Liver (tissue), 9 donors: ENCODE measurements around the gene SAMD8. TPM values are rescaled to one million over a fixed set of nuclear protein-coding genes. Genes with fewer than 3 reads are reported as not detected.

Experiments used
- DNase-seq: peaks from one replicate; pipeline ENCODE4 v3.0.0-alpha.2; 2017; ENCODE audit warnings: low spot score
- H3K27ac ChIP-seq, 2 donors: one replicate each; pipeline ENCODE4 v1.7.0; 2013; ENCODE audit warnings: inconsistent platforms in 2 of 2, low read length in 2 of 2, control low read depth in 1 of 2, low read depth in 1 of 2, mild to moderate bottlenecking in 1 of 2
- H3K27me3 ChIP-seq, 4 donors: one replicate each; pipeline versions ENCODE4 v1.6.1 to v1.7.0; 2013; ENCODE audit warnings: low read length in 3 of 4, inconsistent platforms in 1 of 4, mild to moderate bottlenecking in 1 of 4, moderate library complexity in 1 of 4; ENCODE audit not compliant: control insufficient read depth in 4 of 4, insufficient read depth in 4 of 4
- H3K36me3 ChIP-seq, 4 donors: one replicate each; pipeline versions ENCODE4 v1.6.1 to v1.7.0; 2013; ENCODE audit warnings: low read length in 3 of 4, mild to moderate bottlenecking in 3 of 4, low read depth in 1 of 4, moderate library complexity in 1 of 4; ENCODE audit not compliant: control insufficient read depth in 4 of 4, insufficient read depth in 3 of 4
- H3K4me1 ChIP-seq, 4 donors: one replicate each; pipeline versions ENCODE4 v1.6.1 to v1.7.0; 2013; ENCODE audit warnings: low read length in 3 of 4, mild to moderate bottlenecking in 3 of 4, moderate library complexity in 1 of 4; ENCODE audit not compliant: control insufficient read depth in 4 of 4, insufficient read depth in 4 of 4
- H3K4me3 ChIP-seq, 3 donors: one replicate each; pipeline versions ENCODE4 v1.6.1 to v1.7.0; 2013; ENCODE audit warnings: low read length in 3 of 3, control low read depth in 1 of 3, low read depth in 1 of 3, mild to moderate bottlenecking in 1 of 3
- H3K9ac ChIP-seq, 2 donors: one replicate each; pipeline ENCODE4 v1.7.0; 2013; ENCODE audit warnings: low read length in 2 of 2, mild to moderate bottlenecking in 2 of 2, moderate library complexity in 2 of 2, control low read depth in 1 of 2, low read depth in 1 of 2
- H3K9me3 ChIP-seq, 4 donors: one replicate each; pipeline versions ENCODE4 v1.6.1 to v1.7.0; 2013; ENCODE audit warnings: low read length in 3 of 4; ENCODE audit not compliant: control insufficient read depth in 4 of 4
- ATF3 ChIP-seq: IDR thresholded peaks from 2 replicates; pipeline ENCODE4 v1.6.1; 2016; ENCODE audit warnings: antibody characterized with exemption
- CTCF ChIP-seq: fragments of 150-350 bp; IDR thresholded peaks from 2 replicates; pipeline ENCODE4 v1.5.1; 2017; ENCODE audit warnings: improper control_type of control experiment, low read depth, low read length; ENCODE audit not compliant: missing input control
- EGR1 ChIP-seq, 2 donors: IDR thresholded peaks; 2 replicates each; pipeline ENCODE4 v1.6.1; 2016 to 2018; ENCODE audit warnings: antibody characterized with exemption in 2 of 2, low read depth in 2 of 2
- FOXA1 ChIP-seq: IDR thresholded peaks from 2 replicates; pipeline ENCODE4 v1.6.1; 2016; ENCODE audit warnings: antibody characterized with exemption
- FOXA2 ChIP-seq: IDR thresholded peaks from 2 replicates; pipeline ENCODE4 v1.6.1; 2016; ENCODE audit warnings: antibody characterized with exemption
- GABPA ChIP-seq, 2 donors: IDR thresholded peaks in 1 of 2; conservative IDR thresholded peaks in 1 of 2; 2 replicates each; pipeline ENCODE4 v1.6.1; 2016; ENCODE audit warnings: antibody characterized with exemption in 2 of 2, mild to moderate bottlenecking in 1 of 2, moderate library complexity in 1 of 2
- HNF4A ChIP-seq, 2 donors: conservative IDR thresholded peaks; 2 replicates each; pipeline ENCODE4 v1.6.1; 2016; ENCODE audit warnings: antibody characterized with exemption in 2 of 2, mild to moderate bottlenecking in 2 of 2
- HNF4G ChIP-seq: IDR thresholded peaks from 2 replicates; pipeline ENCODE4 v1.6.1; 2016; ENCODE audit warnings: antibody characterized with exemption
- JUND ChIP-seq, 2 donors: IDR thresholded peaks; 2 replicates each; pipeline ENCODE4 v1.6.1; 2016; ENCODE audit warnings: antibody characterized with exemption in 2 of 2
- NR2F2 ChIP-seq: IDR thresholded peaks from 2 replicates; pipeline ENCODE4 v1.6.1; 2016; ENCODE audit warnings: antibody characterized with exemption
- RAD21 ChIP-seq, 2 donors: IDR thresholded peaks; 2 replicates each; pipeline ENCODE4 v1.6.1; 2016; ENCODE audit warnings: antibody characterized with exemption in 2 of 2, mild to moderate bottlenecking in 2 of 2
- RXRA ChIP-seq, 2 donors: IDR thresholded peaks; 2 replicates each; pipeline ENCODE4 v1.6.1; 2017 to 2018; ENCODE audit warnings: antibody characterized with exemption in 2 of 2, mild to moderate bottlenecking in 1 of 2
- SP1 ChIP-seq: IDR thresholded peaks from 2 replicates; pipeline ENCODE4 v1.6.1; 2018; ENCODE audit warnings: antibody characterized with exemption, mild to moderate bottlenecking
- TAF1 ChIP-seq: conservative IDR thresholded peaks from 2 replicates; pipeline ENCODE4 v1.6.1; 2016; ENCODE audit warnings: antibody characterized with exemption, mild to moderate bottlenecking
- YY1 ChIP-seq: IDR thresholded peaks from 2 replicates; pipeline ENCODE4 v1.6.1; 2016; ENCODE audit warnings: antibody characterized with exemption, mild to moderate bottlenecking
- ZBTB33 ChIP-seq: IDR thresholded peaks from 2 replicates; pipeline ENCODE4 v1.6.1; 2016; ENCODE audit warnings: antibody characterized with exemption
- WGBS: extraction: QIAGEN DNeasy Blood & Tissue Kit; methylation state at CpG from one replicate; pipeline ENCODE4 v1.1.7; 2013; 5-methylcytosine and 5-hydroxymethylcytosine counted together
- polyA plus RNA-seq, 2 donors: library from polyadenylated mRNA; stranded (reverse) in 1 of 2; unstranded in 1 of 2; fragments of 200-250 nt in 1 of 2; fragments of >200 nt in 1 of 2; fragmentation: Nextera tagmentation in 1 of 2; extraction: Ambion mirVana in 1 of 2; gene quantifications; one replicate each; pipeline versions ENCODE4 v1.2.1 to v1.2.3, GENCODE V29; 2013 to 2015
- total RNA-seq, 2 donors: library from RNA; depleted of rRNA; stranded (reverse); fragments of >200 nt; gene quantifications; one replicate each; pipeline ENCODE4 v1.2.3, GENCODE V29; 2014
- donor health status: healthy.
- donor health status: healthy.
- donor health status: healthy.
- donor health status: healthy.
- donor health status: healthy.

The SAMD8 gene
- total and polyA plus RNA-seq, 4 donors: 2.8 to 10.3 (median 4.1) TPM

GRCh38 chr10:75089634-75090033 is 21.8 kb upstream of the SAMD8 start (continued):
- TF ChIP-seq CTCF (no peak), YY1 (no peak), HNF4A (conservative IDR thresholded peaks at IDR 0.05) (no peak)

GRCh38 chr10:75091146-75091545 is 20.3 kb upstream of the SAMD8 start:
- no peaks in the 10 kb centered on the region for H3K36me3 ChIP-seq
- H3K4me3 ChIP-seq: no peak overlapping the region
- WGBS: 86% methylated on average over 3 of the region's 3 CpGs
- H3K4me1 ChIP-seq: no peaks in the 10 kb centered on the region
- no peak for TF ChIP-seq ZBTB33
- no peak for TF ChIP-seq JUND (IDR thresholded peaks at IDR 0.05)
- TF ChIP-seq FOXA2: no peak
- TF ChIP-seq CTCF: no peak
- no peak for TF ChIP-seq FOXA1
- TF ChIP-seq RAD21 (IDR thresholded peaks at IDR 0.05): no peak
- no peak for TF ChIP-seq EGR1 (IDR thresholded peaks at IDR 0.05; ENCODE audit: low read depth in 2 of 2)
- TF ChIP-seq GABPA (IDR thresholded peaks at IDR 0.05 in 1 of 2, conservative IDR thresholded peaks at IDR 0.05 in 1 of 2): no peak
- no peak for TF ChIP-seq HNF4G
- TF ChIP-seq HNF4A (conservative IDR thresholded peaks at IDR 0.05): no peak
- no peak overlapping the region for H3K9ac ChIP-seq
- H3K27ac ChIP-seq: no peak overlapping the region
- H3K27me3 ChIP-seq: peaks cover 0 to 3% (median 0%) of the 10 kb centered on the region in 4 donors
- H3K9me3 ChIP-seq: no peaks in the 10 kb centered on the region
- no peak for DNase-seq

- H3K27me3 ChIP-seq: peaks cover 0 to 3% (median 0%) of the 10 kb centered on the region in 4 donors
- H3K36me3 ChIP-seq: no peaks in the 10 kb centered on the region
- no peak overlapping the region for H3K9ac ChIP-seq
- DNase-seq: peak; percentile 57
- H3K27ac ChIP-seq: no peak overlapping the region
- no peaks in the 10 kb centered on the region for H3K4me1 ChIP-seq
- no peak for TF ChIP-seq HNF4A (conservative IDR thresholded peaks at IDR 0.05)
- TF ChIP-seq SP1: no peak
- TF ChIP-seq EGR1 (IDR thresholded peaks at IDR 0.05; ENCODE audit: low read depth in 2 of 2): no peak
- peak; percentile 82 for TF ChIP-seq NR2F2
- TF ChIP-seq TAF1: no peak
- no peak for TF ChIP-seq ATF3
- peak in 1 of 2 donors; percentile 57 for TF ChIP-seq RXRA (IDR thresholded peaks at IDR 0.05)
- no peaks in the 10 kb centered on the region for H3K9me3 ChIP-seq
- WGBS: 72% methylated on average over 10 of the region's 10 CpGs
- no peak overlapping the region for H3K4me3 ChIP-seq
Measured at GRCh38 chr10:75094465-75094864, 17.0 kb upstream of the SAMD8 start.
